GM19238 (cell line): Measurements from ENCODE around the gene ACAA1.
"Not testable (repeated sequence)": the region's sequence is repeated elsewhere in the genome, so short reads cannot be mapped to it uniquely, and the experiment has no call there.

Source experiments
- DNase-seq: peaks from one replicate; pipeline ENCODE4 v3.0.0; 2011; ENCODE audit warnings: low spot score; ENCODE audit not compliant: insufficient read length

Gene ACAA1

GRCh38 chr3:38107911-38108648 is 28.8 kb downstream of the ACAA1 start:
- no peak for DNase-seq

DNA sequence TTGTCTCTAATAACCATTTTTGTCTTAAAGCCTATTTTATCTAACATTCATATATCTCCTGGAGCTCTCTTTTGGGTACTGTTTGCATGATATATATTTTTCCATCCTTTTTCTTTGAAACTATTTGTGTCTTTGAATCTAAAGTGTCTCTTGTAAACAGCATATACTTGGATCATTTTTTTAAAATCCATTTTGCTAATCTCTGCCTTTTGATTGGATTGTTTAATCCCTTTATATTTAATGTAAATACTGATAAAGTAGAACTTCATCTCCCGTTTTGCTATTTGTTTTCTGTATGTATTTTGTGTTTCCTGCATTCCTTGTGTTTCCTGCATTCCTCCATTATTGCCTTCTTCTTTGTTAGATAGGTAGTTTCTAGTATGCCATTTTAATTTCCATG is 31.4 kb downstream of the ACAA1 start:
- DNase-seq: no peak

GRCh38 chr3:38102444-38102814 is 34.5 kb downstream of the ACAA1 start:
- DNase-seq: no peak

- DNase-seq: no peak
Measured at GRCh38 chr3:38101811-38102443, 35.0 kb downstream of the ACAA1 start.

DNA sequence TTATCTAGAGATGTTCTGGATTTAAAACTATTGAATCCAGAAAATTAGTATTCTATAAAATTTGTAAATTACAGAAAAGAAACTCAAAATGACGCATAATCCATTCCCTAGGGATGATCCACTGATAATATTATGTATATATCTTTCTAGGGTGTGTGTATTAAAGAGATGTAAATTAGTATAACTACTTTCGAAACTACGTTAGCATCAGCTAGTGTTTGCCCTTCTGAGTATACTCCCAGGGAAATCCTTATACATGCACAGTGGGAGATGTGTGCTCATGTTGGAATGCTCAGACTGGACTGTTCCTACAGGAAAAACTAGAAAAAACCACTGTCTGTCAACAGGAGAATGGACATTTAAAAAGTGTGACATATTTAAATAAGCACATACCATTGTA is 36.4 kb downstream of the ACAA1 start:
- no peak for DNase-seq

DNA sequence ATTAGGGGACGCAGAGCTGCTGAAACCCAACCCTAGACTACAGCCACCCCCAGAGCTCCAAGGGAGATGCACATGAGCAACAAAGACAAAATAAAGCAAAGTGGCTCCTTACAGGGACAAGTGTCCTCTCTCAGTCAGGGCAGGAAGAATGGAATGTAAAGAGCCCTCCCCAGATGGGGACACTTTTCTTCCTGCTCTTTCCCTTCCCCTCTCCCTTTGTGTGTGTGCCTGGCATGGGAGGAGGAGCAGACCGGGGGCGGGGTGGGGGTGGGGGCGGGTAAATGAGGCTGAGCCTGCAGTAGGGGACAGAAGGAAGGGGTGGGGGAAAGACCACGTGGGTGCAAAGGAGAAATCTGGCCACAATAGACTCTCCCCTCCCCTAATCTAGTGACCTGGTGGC is 37.4 kb downstream of the ACAA1 start:
- no peak for DNase-seq

GRCh38 chr3:38098376-38098723 is 38.6 kb downstream of the ACAA1 start:
- DNase-seq: no peak

DNA sequence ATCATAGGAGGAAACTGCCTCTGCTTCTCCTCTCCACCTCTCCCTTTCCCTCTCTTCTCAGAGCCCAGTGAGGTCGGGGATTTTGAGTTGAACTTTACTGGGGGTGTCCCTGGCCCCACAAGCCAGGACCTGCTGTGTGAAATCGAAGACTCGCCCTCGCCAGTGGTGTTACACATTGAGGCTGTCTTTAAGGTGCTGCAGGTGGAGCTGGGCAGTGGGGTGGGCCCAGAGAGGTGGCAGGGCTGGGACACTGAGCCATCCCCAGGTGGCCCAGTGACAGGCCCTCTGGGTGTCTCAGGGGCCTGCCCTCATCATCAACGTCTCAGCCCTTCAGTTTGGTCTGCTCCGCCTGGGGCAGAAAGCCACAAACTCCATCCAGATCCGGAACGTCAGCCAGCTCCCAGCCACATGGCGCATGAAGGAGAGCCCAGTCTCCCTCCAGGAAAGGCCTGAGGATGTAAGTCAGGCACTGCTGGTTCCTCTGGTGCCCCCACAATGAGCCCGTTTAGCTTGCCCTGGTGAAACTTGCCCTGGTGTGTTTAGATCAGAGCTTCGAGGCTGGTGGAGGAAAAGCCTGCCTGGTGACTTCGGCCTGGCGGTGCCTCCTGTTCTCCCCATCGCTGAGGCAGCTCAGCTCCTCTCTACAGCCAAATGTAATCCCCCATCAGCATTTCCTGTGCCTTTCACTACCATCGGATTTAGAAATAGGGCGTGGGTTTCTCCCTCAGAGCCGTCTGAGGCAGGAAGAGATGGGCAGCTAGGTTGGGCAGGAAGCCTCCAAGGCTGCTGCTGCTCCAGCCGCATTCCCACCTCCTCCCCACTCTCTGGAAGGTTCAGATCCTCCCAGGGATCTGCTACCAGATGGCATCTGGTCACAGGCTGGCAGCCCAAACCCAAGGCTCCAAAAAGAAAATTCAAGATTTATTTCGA is 39.2 kb downstream of the ACAA1 start:
- no peak for DNase-seq

DNA sequence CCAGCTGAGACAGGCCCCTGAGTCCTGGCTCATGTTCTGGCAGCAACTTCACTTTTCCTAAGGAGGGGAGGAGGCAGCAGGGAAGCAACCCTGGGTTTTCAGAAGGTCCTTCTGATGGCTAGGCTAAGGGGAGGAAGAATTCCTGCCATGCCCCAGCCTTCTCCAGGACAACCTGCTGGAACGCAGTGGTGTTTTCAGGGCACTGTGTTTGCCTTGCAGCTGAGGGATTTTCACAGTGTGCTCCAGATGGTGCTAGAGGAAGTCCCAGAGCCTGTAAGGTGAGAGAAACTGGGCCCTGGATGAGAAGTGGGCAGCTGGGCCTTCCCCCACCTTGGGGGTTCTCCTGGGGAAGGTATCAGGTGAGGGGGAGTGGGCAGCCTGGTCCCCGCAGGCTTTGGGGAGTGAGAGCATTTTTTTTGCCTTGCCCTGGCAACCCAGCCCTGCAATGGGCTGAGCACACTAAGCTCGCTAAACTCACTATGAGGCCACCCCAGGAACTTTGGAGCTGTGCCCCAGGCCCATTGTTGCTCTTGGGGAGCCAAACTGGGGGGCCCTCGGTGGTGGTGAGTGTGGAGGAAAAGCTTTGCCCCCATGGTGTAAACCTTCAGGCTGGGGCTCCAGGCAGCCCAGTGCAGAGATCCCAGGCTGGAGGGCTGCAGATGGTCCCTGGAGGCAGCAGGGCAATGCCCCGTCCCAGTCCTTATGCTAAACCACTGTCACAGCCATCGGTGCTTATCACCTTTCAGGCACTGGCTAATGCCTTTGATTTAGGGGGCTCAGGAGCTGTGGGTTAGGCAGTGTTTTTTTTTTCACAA is 41.1 kb downstream of the ACAA1 start:
- no peak for DNase-seq

GRCh38 chr3:38094999-38095398 is 41.9 kb downstream of the ACAA1 start:
- DNase-seq: no peak

DNA sequence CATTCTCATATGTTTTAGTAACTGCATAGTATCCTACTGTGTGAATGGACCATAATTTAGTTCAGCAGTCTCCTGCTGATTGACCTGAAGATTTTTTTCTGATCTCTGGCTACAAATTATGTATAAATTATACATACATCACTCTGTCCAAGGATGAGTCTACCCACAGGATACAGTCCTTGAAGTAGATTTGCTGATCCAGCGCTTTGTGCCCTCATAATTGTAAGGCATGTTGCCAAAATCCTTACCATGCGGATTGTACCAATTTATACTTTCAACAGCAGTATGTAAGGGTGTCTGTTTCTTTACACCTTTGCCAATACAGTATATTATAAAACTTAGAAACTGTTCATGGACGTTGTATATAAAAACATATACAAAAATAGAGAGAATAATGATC is 46.5 kb downstream of the ACAA1 start:
- no peak for DNase-seq

GRCh38 chr3:38089163-38089562 is 47.8 kb downstream of the ACAA1 start:
- no peak for DNase-seq

- no peak for DNase-seq
Measured at GRCh38 chr3:38088126-38089078, 48.5 kb downstream of the ACAA1 start.

GRCh38 chr3:38087278-38087677 is 49.6 kb downstream of the ACAA1 start:
- not testable (repeated sequence) for DNase-seq

GRCh38 chr3:38086496-38086895 is 50.4 kb downstream of the ACAA1 start:
- DNase-seq: no peak

GRCh38 chr3:38085943-38086324 is 51.0 kb downstream of the ACAA1 start:
- no peak for DNase-seq

GRCh38 chr3:38085311-38085942 is 51.5 kb downstream of the ACAA1 start:
- no peak for DNase-seq

DNA sequence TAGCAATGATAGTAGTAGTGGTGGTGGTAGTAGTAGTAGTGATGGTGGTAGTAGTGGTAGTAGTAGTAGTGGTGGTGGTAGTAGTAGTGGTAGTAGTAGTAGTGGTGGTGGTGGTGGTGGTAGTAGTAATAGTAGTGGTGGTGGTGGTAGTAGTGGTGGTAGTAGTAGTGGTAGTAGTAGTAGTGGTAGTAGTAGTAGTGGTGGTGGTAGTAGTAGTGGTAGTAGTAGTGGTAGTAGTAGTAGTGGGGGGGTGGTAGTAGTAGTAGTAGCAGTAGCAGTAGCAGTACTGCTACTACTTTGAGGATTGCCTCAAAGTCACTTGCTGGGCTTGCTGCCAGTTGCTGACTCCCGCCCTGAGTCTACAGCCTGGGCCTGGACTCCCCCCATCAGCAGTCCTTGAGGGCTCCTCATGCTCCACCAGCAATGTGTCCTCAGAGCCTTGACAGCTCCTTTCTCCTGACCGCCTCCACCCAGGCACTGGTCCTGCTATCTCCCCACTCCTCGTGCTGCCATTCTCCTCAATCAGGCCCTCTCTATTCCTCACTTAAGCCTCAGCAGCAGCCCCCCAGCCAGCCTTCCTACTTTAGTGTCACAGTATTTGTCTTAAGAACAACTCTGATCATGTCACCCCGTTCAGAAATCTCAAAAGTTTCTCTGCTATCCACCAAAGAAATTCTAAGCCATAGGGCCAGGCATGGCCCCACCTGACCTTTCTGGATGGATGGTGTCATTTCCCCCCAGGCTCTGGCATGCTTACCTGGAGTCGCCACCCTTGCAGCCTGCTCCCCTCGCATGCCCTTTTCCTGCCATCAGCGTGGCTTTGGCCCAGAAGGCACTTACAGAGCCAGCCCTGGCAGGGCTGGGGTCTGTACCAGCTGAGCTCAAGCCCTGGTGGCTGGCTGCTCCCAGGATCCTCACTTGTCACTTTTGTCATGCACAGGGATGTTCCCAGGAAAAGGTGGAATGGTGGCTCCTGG is 52.3 kb downstream of the ACAA1 start:
- DNase-seq: no peak

- DNase-seq: no peak
Measured at GRCh38 chr3:38083871-38084333, 53.0 kb downstream of the ACAA1 start.
